Activated CD4-positive, alpha-beta T cell treated with anti-CD3 and anti-CD28 coated beads, Interleukin-2, amount 50 U/mL, for 4 hours (primary cell): Measurements from ENCODE around the gene SLK.

Experiments used
- DNase-seq, 2 experiments: peaks; one replicate each; pipeline ENCODE4 v3.0.0-alpha.2; 2020

The SLK gene

GRCh38 chr10:104059364-104059763 is 92.4 kb downstream of the SLK start:
- no peak for DNase-seq

- DNase-seq, result no peak
Observed at GRCh38 chr10:104061196-104061595, 94.3 kb downstream of the SLK start.

GRCh38 chr10:104065748-104066147 is 98.8 kb downstream of the SLK start:
- no peak for DNase-seq

- DNase-seq, result no peak
Observed at GRCh38 chr10:104066945-104067344, 100.0 kb downstream of the SLK start.

GRCh38 chr10:104067525-104067924 is 100.6 kb downstream of the SLK start:
- DNase-seq, result no peak

- no peak for DNase-seq
Observed at GRCh38 chr10:104069613-104070012, 102.7 kb downstream of the SLK start.

- no peak for DNase-seq
Observed at GRCh38 chr10:104072786-104073185, 105.8 kb downstream of the SLK start.

GRCh38 chr10:104074505-104074904 is 107.6 kb downstream of the SLK start:
- no peak for DNase-seq

GRCh38 chr10:104076743-104077160 is 109.8 kb downstream of the SLK start:
- DNase-seq, result no peak

- DNase-seq, result no peak
Observed at GRCh38 chr10:104077247-104077646, 110.3 kb downstream of the SLK start.

GRCh38 chr10:104077663-104078151 is 110.8 kb downstream of the SLK start:
- no peak for DNase-seq
